22Rv1 (cell line): ENCODE results near the gene RCN2.

Experiments used
- ZFX ChIP-seq: fragments of 450-650 bp; IDR thresholded peaks from 2 replicates; pipeline ENCODE4 v1.6.1; 2017; ENCODE audit warnings: antibody characterized with exemption, borderline replicate concordance
- TF ChIP-seq, protein P1 (sequence below): fragments of 450-650 bp; IDR thresholded peaks from 2 replicates; pipeline ENCODE4 v1.5.1; 2017; ENCODE audit warnings: mild to moderate bottlenecking

- TF ChIP-seq, protein P1, sequence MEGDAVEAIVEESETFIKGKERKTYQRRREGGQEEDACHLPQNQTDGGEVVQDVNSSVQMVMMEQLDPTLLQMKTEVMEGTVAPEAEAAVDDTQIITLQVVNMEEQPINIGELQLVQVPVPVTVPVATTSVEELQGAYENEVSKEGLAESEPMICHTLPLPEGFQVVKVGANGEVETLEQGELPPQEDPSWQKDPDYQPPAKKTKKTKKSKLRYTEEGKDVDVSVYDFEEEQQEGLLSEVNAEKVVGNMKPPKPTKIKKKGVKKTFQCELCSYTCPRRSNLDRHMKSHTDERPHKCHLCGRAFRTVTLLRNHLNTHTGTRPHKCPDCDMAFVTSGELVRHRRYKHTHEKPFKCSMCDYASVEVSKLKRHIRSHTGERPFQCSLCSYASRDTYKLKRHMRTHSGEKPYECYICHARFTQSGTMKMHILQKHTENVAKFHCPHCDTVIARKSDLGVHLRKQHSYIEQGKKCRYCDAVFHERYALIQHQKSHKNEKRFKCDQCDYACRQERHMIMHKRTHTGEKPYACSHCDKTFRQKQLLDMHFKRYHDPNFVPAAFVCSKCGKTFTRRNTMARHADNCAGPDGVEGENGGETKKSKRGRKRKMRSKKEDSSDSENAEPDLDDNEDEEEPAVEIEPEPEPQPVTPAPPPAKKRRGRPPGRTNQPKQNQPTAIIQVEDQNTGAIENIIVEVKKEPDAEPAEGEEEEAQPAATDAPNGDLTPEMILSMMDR = no peak
- no peak for TF ChIP-seq ZFX
Observed at GRCh38 chr15:76930831-76931396, 635 bp upstream of the RCN2 start.
